ENCODE results near the gene TEX52. TPM values are rescaled to one million over a fixed set of nuclear protein-coding genes. Genes with fewer than 3 reads are reported as not detected.

The TEX52 gene
- total and polyA plus RNA-seq, 2 of the 8 experiments (the other 6 are each of a cell fraction or from before 2014, with no cell fraction given), result not detected

- Histone ChIP-seq H2BK20ac (ENCODE audit: low read length) (no peak overlapping the region), H2AK5ac (ENCODE audit: low read depth, low read length) (no peak overlapping the region), H3K4me2 (ENCODE audit: insufficient read depth in 1 of 2, low read depth in 2 of 2, low read length in 2 of 2) (no peak overlapping the region), H3K23me2 (ENCODE audit: low read depth, low read length) (no peaks in the 10 kb centered on the region; the same call in 1 of the 2 replicates), H3K14ac (ENCODE audit: insufficient read length) (no peak overlapping the region), H3K56ac (replicated peaks; ENCODE audit: insufficient read length, low read depth, low read length) (no peak overlapping the region), H3K27me3 (replicated peaks in 1 of 4; ENCODE audit: control insufficient read depth in 3 of 4, extremely low read depth in 1 of 4, insufficient read depth in 3 of 4, low read length in 3 of 4) (no peaks in the 10 kb centered on the region), H4K20me1 (replicated peaks in 1 of 2; ENCODE audit: control insufficient read depth in 1 of 2, insufficient read depth in 2 of 2, low read length in 2 of 2) (peaks cover 3 to 6% of the 10 kb centered on the region in 2 experiments), H2AFZ (ENCODE audit: low read length) (no peak overlapping the region), H3K9me3 (ENCODE audit: insufficient read depth in 2 of 2, low read depth in 1 of 2, low read length in 1 of 2) (no peaks in the 10 kb centered on the region), H3K4me1 (replicated peaks in 1 of 4; ENCODE audit: control insufficient read depth in 3 of 4, insufficient read depth in 4 of 4, low read length in 3 of 4) (peaks cover 2 to 5% (median 2%) of the 10 kb centered on the region in 4 experiments; a peak in 4 of 7 replicates), H3K79me2 (ENCODE audit: control insufficient read depth in 1 of 2, insufficient read depth in 2 of 2, low read length in 2 of 2) (peaks cover 0 to 12% of the 10 kb centered on the region in 2 experiments; a peak in 2 of 4 replicates), H4K8ac (ENCODE audit: extremely low read depth, insufficient read depth, low read length) (no peak overlapping the region), H3K23ac (ENCODE audit: insufficient read length) (no peak overlapping the region), H2BK120ac (replicated peaks; ENCODE audit: low read depth, low read length) (no peak overlapping the region), H2BK5ac (ENCODE audit: low read depth, low read length) (no peak overlapping the region), H2BK15ac (ENCODE audit: low read length) (no peak overlapping the region), H3K4me3 (ENCODE audit: extremely low read depth in 1 of 4, insufficient read depth in 2 of 4, low read depth in 3 of 4, low read length in 4 of 4) (no peak overlapping the region), H3K79me1 (ENCODE audit: low read depth, low read length) (peaks cover 4% of the 10 kb centered on the region; the same call in 1 of the 2 replicates), H4K91ac (replicated peaks; ENCODE audit: insufficient read length, low read length) (no peak overlapping the region), H2BK12ac (ENCODE audit: low read depth, low read length) (no peak overlapping the region), H3K36me3 (ENCODE audit: control insufficient read depth in 2 of 4, insufficient read depth in 4 of 4, low read length in 3 of 4) (peaks cover 8 to 27% (median 18%) of the 10 kb centered on the region in 4 experiments), H3K9ac (replicated peaks in 1 of 4; ENCODE audit: extremely low read depth in 1 of 4, low read depth in 3 of 4, low read length in 3 of 4) (no peak overlapping the region), H3K4ac (replicated peaks; ENCODE audit: insufficient read length, low read depth, low read length) (no peak overlapping the region), H3K27ac (ENCODE audit: low read depth, low read length) (no peak overlapping the region), H4K5ac (ENCODE audit: insufficient read length, low read depth, low read length) (no peak overlapping the region), H3K18ac (ENCODE audit: extremely low read depth, low read length) (no peak overlapping the region)
- TF ChIP-seq BRCA1 (IDR thresholded peaks at IDR 0.05; ENCODE audit: low read depth, low read length) (no peak), RAD21 (IDR thresholded peaks at IDR 0.05 in 1 of 2, conservative IDR thresholded peaks at IDR 0.05 in 1 of 2; ENCODE audit: low read depth in 2 of 2, low read length in 2 of 2) (no peak)
- ChIA-PET CTCF (ENCODE audit: partially characterized antibody) (interaction anchor here (0.7 to 15.6 kb wide), 14 partner anchors 9 to 155 kb away, joined by 3 to 143 read pairs (median 6); no protein-coding TSS in a partner anchor), POLR2A (ENCODE audit: partially characterized antibody) (interaction anchor here (0.6 to 1.3 kb wide), 3 partner anchors 10 to 64 kb away, joined by 3 to 5 read pairs (median 3); partner anchors contain the start of genes FOXM1 and RHNO1)
- FAIRE-seq (no peak), DNase-seq (ENCODE audit: low read depth in 1 of 2, low spot score in 2 of 2) (no peak)
- WGBS, 2 experiments (ENCODE audit: extremely low coverage in 1 of 2, insufficient coverage in 1 of 2, insufficient read length in 1 of 2, insufficient replicate concordance in 2 of 2, low coverage in 1 of 2, low lambda C conversion rate in 2 of 2, missing lambda C conversion rate in 1 of 2), result 96% methylated on average over 10 of the region's 10 CpGs; no CpG with 5 or more reads in 1 of the 2 experiments
These were observed 30.1 kb upstream of the TEX52 start for GRCh38 chr12:2886768-2887450.
